Hepatocyte (in vitro differentiated cells): ENCODE data around the gene ARHGAP45. TPM values are rescaled to one million over a fixed set of nuclear protein-coding genes. Genes with fewer than 3 reads are reported as not detected.

Experiments
- DNase-seq: peaks from one replicate; pipeline ENCODE4 v3.0.0-alpha.2; 2016; ENCODE audit warnings: low spot score
- H2AFZ ChIP-seq: fragments of 200-600 bp; sonication (generic); 2 replicates; pipeline ENCODE4 v1.6.0; 2016; ENCODE audit warnings: antibody characterized with exemption, mild to moderate bottlenecking
- H3K27ac ChIP-seq: fragments of 200-600 bp; sonication (generic); 2 replicates; pipeline ENCODE4 v1.5.1; 2016; ENCODE audit warnings: mild to moderate bottlenecking
- H3K27me3 ChIP-seq: fragments of 200-600 bp; sonication (generic); 2 replicates; pipeline ENCODE4 v1.6.1; 2016
- H3K36me3 ChIP-seq: fragments of 200-600 bp; sonication (generic); replicated peaks from 2 replicates; pipeline ENCODE4 v1.5.1; 2016; ENCODE audit warnings: low read depth; ENCODE audit not compliant: insufficient read depth
- H3K4me1 ChIP-seq: fragments of 200-600 bp; sonication (generic); 2 replicates; pipeline ENCODE4 v1.5.1; 2016; ENCODE audit warnings: mild to moderate bottlenecking, moderate library complexity; ENCODE audit not compliant: insufficient read depth
- H3K4me2 ChIP-seq: fragments of 200-600 bp; sonication (generic); 2 replicates; pipeline ENCODE4 v1.6.0; 2016
- H3K4me3 ChIP-seq: fragments of 200-600 bp; sonication (generic); 2 replicates; pipeline ENCODE4 v1.5.1; 2016; ENCODE audit warnings: mild to moderate bottlenecking
- H3K79me2 ChIP-seq: fragments of 200-600 bp; sonication (generic); 2 replicates; pipeline ENCODE4 v1.6.0; 2017; ENCODE audit warnings: mild to moderate bottlenecking
- H3K9me2 ChIP-seq: fragments of 200-600 bp; sonication (generic); replicated peaks from 2 replicates; pipeline ENCODE4 v1.6.0; 2017; ENCODE audit warnings: mild to moderate bottlenecking; ENCODE audit not compliant: insufficient read depth
- H3K9me3 ChIP-seq: fragments of 200-600 bp; sonication (generic); 2 replicates; pipeline ENCODE4 v1.5.1; 2016; ENCODE audit warnings: low read depth, mild to moderate bottlenecking
- H4K20me1 ChIP-seq: fragments of 200-600 bp; sonication (generic); 2 replicates; pipeline ENCODE4 v1.6.0; 2016; ENCODE audit warnings: mild to moderate bottlenecking; ENCODE audit not compliant: insufficient read depth, poor library complexity, severe bottlenecking
- CTCF ChIP-seq: fragments of 200-600 bp; sonication (generic); IDR thresholded peaks from 2 replicates; pipeline ENCODE4 v1.5.1; 2016; ENCODE audit warnings: antibody characterized with exemption, mild to moderate bottlenecking; ENCODE audit not compliant: poor library complexity
- EZH2 ChIP-seq: fragments of 200-600 bp; sonication (generic); IDR thresholded peaks from 2 replicates; pipeline ENCODE4 v1.6.1; 2016; ENCODE audit warnings: antibody characterized with exemption, mild to moderate bottlenecking, borderline replicate concordance
- EZH2phosphoT487 ChIP-seq: fragments of 200-600 bp; sonication (generic); IDR thresholded peaks from one replicate; pipeline ENCODE4 v1.6.1; 2018; ENCODE audit warnings: antibody characterized with exemption, mild to moderate bottlenecking, low read depth, moderate library complexity; ENCODE audit not compliant: unreplicated experiment, severe bottlenecking
- WGBS: methylation state at CpG from one replicate; pipeline ENCODE4 v1.1.6; 2016; ENCODE audit warnings: low lambda C conversion rate; ENCODE audit errors: missing lambda C conversion rate; 5-methylcytosine and 5-hydroxymethylcytosine counted together
- polyA plus RNA-seq: library from polyadenylated mRNA; unstranded; fragments of >200 nt; fragmentation: Nextera tagmentation; extraction: Ambion mirVana; gene quantifications from 2 replicates; pipeline ENCODE4 v1.2.1, GENCODE V29; 2016
- total RNA-seq: library from RNA; depleted of rRNA; stranded (reverse); fragments of >200 nt; gene quantifications from 2 replicates; pipeline ENCODE4 v1.2.3, GENCODE V29; 2014

Gene ARHGAP45
- total and polyA plus RNA-seq, 2 experiments from 2014 or later, result 12.9 to 18.3 TPM

- Histone ChIP-seq H3K27ac (no peak overlapping the region), H3K9me2 (no peaks in the 10 kb centered on the region), H3K4me1 (peaks cover 4% of the 10 kb centered on the region), H3K9me3 (no peaks in the 10 kb centered on the region), H2AFZ (no peak overlapping the region), H3K79me2 (no peaks in the 10 kb centered on the region), H3K27me3 (no peaks in the 10 kb centered on the region), H3K4me3 (no peak overlapping the region), H3K36me3 (no peaks in the 10 kb centered on the region), H4K20me1 (no peaks in the 10 kb centered on the region), H3K4me2 (no peak overlapping the region)
- TF ChIP-seq CTCF, result no peak
- TF ChIP-seq EZH2phosphoT487, result no peak
- no peak for TF ChIP-seq EZH2
- 93% methylated on average over 26 of the region's 35 CpGs for WGBS
- no peak for DNase-seq
These were observed 48.9 kb downstream of the ARHGAP45 start for GRCh38 chr19:1115646-1116420.

GRCh38 chr19:1116726-1117581 lies 50.0 kb downstream of the ARHGAP45 start:
- Histone ChIP-seq H3K27me3 (no peaks in the 10 kb centered on the region), H2AFZ (no peak overlapping the region), H3K9me3 (no peaks in the 10 kb centered on the region), H3K4me1 (peaks cover 4% of the 10 kb centered on the region), H3K4me2 (no peak overlapping the region), H4K20me1 (no peaks in the 10 kb centered on the region), H3K4me3 (no peak overlapping the region), H3K36me3 (no peaks in the 10 kb centered on the region), H3K79me2 (no peaks in the 10 kb centered on the region), H3K27ac (no peak overlapping the region), H3K9me2 (no peaks in the 10 kb centered on the region)
- no peak for DNase-seq
- TF ChIP-seq EZH2phosphoT487 (no peak), CTCF (no peak), EZH2 (no peak)
- 97% methylated on average over 42 of the region's 52 CpGs for WGBS

GRCh38 chr19:1117654-1118053 lies 50.7 kb downstream of the ARHGAP45 start:
- Histone ChIP-seq H4K20me1 (no peaks in the 10 kb centered on the region), H3K27me3 (no peaks in the 10 kb centered on the region), H3K9me3 (no peaks in the 10 kb centered on the region), H3K4me2 (no peak overlapping the region), H3K36me3 (no peaks in the 10 kb centered on the region), H3K4me3 (no peak overlapping the region), H2AFZ (no peak overlapping the region), H3K27ac (no peak overlapping the region), H3K79me2 (no peaks in the 10 kb centered on the region), H3K4me1 (peaks cover 4% of the 10 kb centered on the region), H3K9me2 (no peaks in the 10 kb centered on the region)
- TF ChIP-seq CTCF (no peak), EZH2phosphoT487 (no peak), EZH2 (no peak)
- DNase-seq, result no peak
- 97% methylated on average over 11 of the region's 16 CpGs for WGBS
